NCI-H446 treated with DMSO at 0.1 percent for 48 hours (cell line): ENCODE measurements around the gene MYLK4.

Experiments
- DNase-seq: peaks from one replicate; lab custom pipeline; 2025; lab: John Stamatoyannopoulos, UW

MYLK4 gene

DNA sequence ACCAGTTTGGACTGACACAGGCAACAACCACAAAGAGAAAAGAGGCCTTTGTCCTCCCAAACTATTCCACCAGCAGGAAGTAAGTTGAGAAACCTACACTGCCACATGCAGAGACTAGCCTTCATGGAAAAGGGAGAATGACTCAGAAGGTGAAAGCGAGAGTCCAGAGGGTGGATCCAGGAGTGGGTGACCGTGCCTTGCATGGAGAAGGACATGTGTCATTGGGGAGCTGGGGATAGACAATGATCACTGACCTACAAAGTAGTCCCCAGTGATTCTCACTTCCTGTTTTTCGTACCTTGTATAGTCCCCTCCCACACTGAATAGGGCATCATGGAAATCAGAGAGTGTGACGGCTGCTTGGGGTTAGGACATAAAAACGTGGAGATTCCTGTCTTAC is 91.9 kb downstream of the MYLK4 start:
- DNase-seq, result no peak

DNA sequence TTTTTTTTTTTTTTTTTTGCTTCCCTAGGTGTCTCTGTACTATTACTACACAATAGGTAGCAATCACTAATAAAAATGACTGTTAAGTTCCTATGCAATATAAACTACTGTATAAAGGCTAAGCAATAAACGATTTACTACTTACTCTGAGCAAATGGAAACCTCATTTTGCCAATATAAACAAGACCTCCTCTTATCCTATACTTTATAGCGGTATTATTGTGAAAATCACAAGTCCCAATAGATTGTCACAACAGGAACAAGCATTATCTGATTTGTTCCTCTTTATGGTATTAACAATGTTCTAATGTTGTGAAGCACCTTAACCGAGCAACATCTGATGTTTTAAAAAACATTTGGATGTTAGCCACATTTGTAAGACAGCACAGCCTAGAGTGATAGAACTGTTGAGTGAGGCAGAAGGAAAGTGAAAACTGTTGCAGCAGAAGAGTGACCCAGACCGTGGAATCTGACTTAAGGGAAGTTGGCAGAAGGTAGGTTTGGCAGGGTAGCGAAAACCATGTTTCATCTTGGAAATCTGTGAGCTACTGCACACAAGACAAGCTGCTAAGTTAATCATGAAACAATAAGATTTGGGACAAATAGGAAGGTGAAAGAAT is 94.2 kb downstream of the MYLK4 start:
- peak; percentile 58 for DNase-seq

DNA sequence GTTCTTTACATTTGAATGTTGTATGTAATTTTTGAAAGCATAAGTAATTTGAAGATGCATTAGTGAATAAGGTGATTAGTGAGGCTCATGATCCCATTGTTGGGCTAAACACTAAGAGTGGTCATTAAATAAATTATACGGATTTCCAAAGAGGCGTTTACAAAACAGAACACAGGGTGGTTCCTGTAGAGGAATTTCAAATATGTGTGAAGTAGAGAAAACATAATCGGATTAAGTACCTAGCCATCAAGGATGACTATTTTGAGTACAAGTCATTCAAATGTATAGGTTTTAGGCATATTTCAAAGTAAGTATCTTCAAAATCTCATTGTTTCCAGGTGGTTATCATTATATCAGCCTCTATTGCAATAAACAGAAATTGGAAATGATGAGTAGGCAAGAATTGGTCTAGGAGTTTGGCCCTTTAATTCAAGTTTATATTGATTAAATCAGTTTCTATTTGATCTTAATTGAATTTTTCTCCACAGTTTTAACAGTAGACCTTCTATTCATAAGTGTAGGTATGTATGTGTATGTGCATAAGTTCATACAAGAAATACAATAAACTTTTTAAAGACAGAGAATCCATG is 94.8 kb downstream of the MYLK4 start:
- DNase-seq, result no peak

DNA sequence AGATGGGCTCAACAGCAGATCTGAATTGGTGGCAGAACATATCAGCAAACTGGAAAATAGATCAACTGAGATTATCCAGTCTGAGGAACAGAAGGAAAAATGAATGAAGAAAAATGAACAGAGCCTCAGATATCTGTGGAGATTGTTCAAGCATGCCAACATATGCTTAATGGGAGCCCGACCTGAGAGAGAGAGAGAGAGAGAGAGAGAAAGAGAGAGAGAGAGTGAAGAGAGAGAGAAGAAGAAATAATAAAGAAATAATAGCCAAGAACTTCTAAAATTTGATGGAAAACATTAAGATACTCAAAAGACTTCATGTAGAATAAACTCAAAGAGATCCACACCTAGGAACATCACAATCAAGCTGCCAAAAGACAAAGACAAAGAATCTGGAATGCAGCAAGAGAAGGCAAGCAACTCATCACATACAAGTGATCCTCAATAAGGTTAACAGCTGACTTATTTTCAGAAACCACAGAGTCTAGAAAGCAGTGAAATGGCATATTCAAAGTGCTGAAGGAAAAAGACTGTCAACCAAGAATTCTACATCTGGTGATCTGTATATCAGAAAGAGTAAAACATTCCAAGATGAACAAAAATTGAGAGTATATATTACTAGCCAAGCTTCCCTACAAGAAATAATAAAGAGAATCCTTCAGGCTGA is 97.2 kb downstream of the MYLK4 start:
- no peak for DNase-seq

DNA sequence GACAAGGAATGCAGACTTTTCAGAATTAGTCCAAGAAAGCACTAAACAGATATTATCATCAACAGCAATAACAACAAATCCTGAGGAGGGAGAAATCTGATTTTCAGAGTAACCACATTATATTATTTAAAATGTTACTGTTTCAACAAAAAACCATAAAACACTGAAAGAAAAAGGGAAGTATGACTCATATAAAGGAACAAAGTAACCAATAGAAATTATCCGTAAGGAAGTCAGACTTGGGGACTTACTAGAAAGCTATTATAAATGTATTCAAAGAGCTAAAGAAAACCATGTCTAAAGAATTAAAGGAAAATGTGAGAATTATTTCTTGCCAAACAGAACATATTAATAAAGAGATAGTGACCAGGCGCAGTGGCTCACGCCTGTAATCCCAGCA is 98.1 kb downstream of the MYLK4 start:
- DNase-seq, result no peak

DNA sequence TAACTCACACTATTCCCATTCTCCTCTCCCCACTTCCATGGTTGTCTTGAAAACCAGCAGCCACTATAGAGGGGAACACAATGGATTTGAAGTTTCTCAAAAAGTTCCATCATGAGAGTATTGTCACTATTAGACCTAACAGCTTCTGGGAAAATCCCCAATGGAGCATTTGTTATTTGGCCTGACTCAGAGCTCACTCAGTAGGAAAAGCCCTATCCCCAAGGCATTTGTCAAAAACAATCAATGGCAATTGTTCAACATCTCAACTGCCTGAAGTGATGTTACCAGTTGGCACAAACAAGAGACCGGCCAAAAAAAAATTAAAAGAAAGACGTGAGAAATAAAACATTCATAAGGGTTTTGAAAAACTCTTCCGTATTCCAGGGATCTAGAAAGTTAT is 98.8 kb downstream of the MYLK4 start:
- no peak for DNase-seq

DNA sequence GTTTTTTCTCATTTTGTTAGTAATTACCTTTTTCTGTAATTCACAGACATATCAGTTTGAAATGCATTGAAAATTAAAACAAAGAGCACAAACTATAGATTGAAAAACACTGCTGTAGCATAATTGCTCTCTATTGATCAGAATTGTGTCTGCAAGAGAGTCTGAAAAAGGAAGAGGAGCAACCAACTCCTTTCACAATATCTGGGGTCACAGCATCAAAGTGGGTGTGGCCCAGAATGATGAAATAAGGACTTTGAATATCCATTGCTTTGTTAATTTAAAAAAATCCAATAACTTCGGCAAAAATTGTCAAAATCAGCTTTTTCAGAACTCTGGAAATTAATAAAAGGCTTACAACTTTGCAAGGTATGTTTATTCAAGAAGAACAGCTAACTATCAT is 99.2 kb downstream of the MYLK4 start:
- DNase-seq, result no peak

DNA sequence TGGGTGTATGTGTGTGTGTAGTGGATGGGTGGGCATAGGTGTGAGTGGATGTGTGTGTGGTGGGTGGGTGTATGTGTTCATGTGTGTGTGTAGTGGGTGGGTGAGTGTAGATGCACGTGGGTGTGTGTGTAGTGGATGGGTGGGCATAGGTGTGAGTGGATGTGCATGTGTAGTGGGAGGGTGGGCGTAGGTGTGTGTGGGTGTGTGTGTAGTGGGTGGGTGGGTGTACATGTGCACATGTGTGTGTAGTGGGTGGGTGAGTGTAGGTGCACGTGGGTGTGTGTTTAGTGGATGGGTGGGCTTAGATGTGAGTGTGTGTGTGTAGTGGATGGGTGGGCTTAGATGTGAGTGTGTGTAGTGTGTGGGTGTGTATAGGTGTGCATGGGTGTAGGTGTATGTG is 104.4 kb downstream of the MYLK4 start:
- no peak for DNase-seq

DNA sequence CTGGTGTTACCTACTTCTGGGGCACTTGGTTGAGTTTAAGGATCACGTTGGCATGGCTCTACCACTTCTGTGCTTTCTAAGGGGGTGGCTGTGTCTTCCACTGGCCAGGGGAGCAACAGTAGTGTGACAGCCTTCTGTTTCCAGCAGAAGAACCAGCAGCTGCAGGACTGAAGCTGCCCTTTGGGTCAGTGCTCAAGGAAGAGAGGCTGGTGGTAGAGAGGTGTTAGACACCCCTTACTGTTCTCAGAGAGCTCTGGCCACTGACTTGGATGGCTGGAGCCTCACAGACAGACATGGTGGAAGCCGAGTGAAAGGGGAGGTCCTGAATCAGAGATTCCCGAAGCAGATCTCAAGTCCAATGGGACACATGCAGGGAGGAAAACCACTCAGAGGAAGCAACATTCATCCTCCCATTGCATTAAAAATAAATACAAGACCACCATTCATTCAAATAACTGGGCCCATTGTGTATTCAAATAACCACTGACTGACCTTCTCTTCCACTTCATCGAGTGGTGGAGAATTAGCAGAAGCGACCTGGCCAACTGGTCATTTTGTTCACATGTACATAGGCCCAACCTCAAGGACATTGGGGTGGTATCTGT is 106.7 kb downstream of the MYLK4 start:
- no peak for DNase-seq

DNA sequence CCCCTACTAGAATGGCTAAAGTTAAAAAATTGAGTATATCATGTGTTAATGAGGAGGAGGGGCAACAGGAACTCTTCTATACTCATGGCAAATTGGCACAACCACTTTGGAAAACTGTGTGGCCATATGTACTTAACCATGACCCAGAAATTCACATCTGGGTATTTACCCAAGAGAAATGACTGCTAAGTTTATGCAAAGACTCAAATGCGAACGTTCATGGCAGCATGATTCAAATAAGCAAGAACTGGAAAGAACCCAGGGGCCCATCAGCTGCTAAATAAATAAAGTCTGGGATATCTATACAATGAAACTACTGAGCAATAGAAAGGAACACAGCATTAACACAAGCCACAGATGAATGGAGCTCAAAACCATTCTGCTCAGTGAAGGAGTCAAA is 107.6 kb downstream of the MYLK4 start:
- no peak for DNase-seq

DNA sequence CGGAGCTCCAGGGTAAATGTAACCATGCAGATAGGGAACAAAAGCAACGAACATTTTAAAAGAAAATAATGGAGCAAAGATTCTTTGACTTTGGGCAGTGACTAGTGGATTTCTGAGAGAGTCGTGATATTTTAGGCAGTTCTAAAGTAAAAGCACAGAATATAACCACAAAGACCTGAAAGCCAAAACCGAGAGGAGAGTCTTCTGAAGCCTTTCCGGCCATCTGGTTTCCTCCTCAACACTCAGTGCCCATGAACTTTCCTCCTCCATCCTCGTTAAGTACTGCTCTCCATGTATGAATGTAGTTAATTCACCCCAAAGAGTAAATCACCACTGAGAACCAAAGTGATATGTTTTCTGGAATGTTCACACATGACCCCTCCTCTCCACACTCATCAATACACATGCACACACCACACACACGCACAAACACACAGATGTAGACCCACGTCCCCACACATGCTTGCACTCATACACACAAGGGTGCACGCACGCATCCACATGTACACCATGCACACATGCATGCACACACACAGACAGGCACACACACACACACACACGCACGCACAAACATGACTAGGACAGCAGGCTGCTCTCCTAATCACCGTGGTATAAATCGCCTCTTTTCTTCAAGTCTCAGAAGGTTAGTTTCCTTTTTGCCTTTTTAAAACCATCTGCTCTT is 109.5 kb downstream of the MYLK4 start:
- no peak for DNase-seq

DNA sequence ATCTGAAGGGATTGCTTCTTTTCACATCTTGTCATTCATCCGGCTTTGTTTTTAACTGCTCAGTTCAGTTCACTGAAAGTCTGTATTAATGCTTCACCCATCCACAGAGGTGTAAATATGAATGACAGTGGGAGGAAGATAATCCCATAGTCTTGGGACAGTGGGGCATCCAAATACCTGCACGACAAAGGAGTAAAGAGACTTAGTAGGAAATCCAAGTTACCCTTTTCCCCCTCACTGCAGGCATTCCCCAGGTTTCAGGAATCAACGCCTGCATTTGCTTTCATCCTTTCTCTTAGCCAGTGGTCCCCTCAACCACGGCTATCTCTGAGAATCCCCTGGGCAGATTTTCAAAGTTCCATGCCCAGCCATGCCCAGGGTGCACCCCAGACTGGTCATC is 110.2 kb downstream of the MYLK4 start:
- no peak for DNase-seq

DNA sequence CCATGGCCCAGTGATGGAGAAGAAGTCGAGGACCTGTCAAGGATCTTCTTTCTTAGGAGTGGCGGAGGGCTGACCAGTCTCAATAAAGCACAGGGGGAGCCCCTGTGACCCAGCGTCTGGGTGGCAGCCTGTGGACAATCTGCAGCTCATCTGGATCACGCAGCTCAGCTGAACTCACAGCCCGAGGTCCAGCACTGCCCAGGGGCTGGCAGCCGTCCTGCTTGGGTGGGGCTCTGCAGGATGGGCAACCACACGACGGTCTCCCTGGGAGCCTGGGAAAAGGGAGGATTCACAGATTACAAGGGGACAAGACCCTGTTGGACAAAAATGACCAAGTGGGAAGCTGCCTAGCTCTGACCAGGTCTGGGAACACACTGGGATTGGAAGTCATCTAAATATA is 110.8 kb downstream of the MYLK4 start:
- no peak for DNase-seq

DNA sequence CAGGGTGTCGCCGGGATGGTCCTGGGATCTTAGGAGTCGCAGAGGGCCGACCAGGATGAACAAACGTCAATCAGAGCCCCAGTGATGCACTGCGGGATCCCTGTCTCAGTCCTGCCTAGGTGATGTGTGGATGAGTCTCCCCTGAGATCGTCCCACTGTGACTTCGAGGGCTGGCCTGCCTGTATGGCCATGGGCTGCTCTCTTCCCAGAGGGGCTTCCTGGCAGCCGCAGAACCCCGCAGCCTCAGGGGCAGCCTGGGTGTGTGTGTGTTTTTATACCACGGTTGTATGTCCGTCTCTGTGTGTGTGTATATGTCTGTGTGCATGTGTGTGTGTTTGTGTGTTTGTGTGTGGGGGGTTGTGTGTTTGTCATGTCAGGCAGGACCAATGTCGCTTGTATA is 111.6 kb downstream of the MYLK4 start:
- no peak for DNase-seq

DNA sequence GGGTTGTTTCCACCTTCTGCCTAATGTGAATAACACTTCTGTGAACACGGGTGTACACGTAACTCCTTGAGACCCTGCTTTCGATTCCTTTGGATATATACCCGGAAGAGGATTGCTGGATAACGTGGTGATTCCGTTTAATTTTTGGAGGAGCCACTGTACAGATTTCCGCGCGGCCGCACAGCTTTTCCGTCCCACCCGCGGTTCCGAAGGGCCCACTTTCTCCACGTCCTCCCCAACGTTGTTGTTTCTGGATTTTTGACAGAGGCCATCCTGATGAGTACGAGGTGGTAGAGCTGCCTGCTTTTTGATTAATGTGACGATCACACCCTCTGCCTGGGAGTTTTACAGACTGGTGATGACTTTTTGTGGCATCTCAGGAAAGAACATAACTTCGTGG is 114.0 kb downstream of the MYLK4 start:
- DNase-seq, result no peak

DNA sequence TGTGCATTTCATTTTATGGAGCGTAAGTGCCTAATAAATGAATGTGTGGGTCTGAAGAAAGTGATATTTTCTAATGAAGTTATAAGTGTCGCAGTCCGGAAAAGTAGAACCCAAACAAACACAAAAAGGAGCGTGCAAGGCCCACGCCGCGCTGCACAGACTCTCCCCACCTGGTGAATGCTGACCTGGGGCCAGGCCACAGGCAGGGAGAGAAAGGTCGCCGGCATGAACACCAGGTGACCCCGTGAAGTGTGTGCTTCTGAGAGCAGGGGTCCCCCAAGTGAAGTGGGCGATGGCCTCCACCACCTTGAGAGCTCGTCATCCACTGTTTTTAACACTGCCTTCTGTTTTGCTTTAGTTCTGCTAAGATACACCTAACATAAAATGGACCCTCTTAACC is 114.8 kb downstream of the MYLK4 start:
- DNase-seq, result no peak

DNA sequence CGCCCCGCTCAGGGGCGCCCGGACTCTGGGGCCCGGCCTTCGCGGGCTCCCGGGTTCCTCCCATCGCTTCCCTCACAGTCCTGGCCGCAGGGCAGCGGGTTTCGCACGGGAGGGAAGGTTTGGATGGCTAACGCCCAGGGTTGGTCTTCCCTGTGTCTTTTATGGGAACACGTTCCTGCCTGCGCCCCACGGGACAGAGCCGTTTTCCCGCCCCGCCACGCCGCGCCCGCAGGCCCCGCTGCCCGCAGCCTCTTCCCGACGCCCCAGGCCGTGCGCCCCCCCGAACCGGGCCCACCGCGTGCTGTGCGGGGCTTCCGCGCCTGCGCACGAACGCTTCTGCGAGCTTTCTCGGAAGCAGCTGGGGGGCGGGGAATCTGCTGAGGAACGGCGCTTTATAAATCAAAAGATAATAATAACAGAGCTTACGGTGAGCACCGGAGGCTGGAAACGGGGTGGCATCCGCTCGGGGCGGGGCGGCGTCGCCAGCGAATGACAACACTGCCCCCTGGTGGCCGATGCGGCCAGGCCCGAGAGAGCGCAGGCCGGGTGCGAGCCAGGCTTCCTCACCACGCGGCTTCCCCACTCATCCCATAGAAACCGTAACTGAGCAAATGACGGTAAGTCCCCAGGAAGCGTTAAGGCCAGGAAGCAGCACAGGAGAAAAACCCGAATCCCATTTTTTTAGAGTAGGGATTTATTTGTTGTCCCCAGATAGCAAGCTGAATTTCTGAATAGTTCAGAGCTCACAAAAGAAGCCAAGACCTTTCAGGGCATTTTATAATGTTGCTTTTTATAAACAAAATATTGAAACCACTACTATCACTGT is 116.4 kb downstream of the MYLK4 start:
- DNase-seq, result peak; percentile 43

DNA sequence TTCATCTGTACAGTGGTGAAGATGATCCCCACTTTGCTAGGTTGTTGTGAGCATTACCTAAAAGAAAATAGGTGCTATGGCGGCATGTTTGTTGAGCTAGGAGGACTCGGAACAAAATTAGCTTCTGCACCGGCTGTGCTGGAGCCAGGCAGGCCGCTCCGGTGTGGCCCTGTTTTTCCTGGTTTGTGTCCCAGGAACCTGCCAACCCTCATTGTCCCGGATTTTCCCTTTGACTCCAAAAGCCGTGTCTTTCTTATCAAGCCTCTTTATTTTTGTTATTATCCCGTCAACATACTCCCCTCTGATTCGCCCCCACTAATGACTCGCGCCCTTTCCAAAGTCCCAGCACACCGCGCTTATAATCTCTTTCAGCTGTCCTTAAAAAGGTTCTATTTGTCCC is 117.0 kb downstream of the MYLK4 start:
- no peak for DNase-seq

DNA sequence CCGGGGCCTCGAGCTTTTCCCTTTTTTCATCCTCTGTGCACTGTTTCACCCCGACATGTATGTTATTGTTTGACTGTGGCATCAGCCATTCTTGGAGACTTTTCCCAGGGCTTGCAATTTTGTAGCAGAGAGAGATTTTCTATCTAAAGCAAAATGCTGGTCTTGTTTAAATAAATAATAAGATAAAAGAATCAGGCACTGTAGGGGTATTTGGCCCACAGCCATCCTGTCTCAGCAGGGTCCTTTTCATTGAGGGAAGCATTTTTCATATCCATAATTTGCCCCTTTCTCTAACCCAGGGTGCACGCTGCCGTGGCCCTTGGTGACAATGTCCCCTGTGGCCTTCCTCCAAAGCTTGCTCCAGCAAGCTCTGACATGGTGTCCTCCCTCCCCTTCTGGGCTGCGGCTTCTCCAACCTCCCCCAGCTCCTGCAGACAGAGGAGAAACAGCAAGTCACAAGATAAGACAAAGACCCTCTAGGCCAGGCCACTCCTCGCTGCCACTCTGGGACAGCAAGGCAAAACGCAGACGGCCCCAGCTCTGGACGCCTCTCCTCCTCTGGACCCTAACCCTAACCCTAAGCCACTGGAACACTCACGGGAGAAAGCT is 117.6 kb downstream of the MYLK4 start:
- no peak for DNase-seq

DNA sequence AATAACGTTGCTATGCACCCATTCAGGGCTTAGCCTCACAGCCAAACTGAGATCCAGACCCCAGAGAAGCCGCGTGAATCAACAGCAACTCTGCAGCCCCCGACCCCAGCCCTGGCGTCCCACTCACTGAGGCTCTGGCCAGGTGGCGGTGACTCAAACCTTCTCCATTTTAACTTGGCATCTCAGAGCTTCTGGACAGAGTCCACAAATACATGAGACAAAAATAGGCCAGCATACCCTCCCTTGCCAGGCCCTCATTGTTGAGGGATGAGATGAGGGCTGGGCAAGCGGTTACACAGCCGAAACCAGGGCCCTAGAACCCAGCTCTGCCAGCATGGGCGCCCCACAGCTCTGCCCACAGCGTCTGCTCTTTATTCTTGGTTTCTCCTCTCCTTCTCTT is 118.4 kb downstream of the MYLK4 start:
- peak; percentile 84 for DNase-seq

DNA sequence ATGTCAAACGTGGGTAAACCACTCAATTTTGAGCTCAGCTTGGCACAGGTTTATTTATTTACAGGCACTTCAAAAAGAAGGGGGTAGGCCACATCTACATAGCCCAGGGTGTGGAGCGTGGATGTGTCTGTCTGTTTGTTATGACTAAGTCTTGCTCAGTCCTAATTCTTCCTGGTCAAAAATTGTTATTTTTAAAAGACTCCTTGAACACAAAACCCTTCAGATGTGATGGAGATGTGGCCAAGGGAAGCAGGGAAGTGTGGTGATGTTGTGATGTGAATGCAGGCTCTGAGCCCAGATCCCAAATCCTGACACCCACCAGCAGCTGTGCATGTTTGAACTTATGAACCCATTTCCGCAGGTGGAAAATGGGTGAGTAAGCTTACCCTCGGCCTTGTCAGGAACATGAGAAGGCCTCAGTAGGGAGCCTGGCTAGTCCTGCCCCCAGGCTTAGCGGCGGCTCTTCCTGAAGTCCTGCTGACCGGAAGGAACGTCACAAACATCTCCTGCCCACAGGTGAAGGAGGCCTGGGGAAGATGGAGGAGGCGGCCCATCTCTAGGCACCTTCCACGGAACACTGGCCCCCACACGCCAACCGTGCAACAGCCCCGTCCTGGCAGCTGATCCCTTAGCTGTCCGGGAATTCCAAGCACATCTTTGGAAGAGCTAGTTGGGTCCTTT is 119.7 kb downstream of the MYLK4 start:
- DNase-seq, result peak; percentile 58
